HG02623 (cell line): ENCODE measurements around the gene ZBTB20.
"Not testable (repeated sequence)": the region's sequence is repeated elsewhere in the genome, so short reads cannot be mapped to it uniquely, and the experiment has no call there.

Source experiments
- ATAC-seq: cut with Tn5 transposase; IDR thresholded peaks from one replicate; pipeline ENCODE4 v1.9.1; 2021; ENCODE audit warnings: moderate library complexity; ENCODE audit not compliant: unreplicated experiment

ZBTB20 gene

DNA sequence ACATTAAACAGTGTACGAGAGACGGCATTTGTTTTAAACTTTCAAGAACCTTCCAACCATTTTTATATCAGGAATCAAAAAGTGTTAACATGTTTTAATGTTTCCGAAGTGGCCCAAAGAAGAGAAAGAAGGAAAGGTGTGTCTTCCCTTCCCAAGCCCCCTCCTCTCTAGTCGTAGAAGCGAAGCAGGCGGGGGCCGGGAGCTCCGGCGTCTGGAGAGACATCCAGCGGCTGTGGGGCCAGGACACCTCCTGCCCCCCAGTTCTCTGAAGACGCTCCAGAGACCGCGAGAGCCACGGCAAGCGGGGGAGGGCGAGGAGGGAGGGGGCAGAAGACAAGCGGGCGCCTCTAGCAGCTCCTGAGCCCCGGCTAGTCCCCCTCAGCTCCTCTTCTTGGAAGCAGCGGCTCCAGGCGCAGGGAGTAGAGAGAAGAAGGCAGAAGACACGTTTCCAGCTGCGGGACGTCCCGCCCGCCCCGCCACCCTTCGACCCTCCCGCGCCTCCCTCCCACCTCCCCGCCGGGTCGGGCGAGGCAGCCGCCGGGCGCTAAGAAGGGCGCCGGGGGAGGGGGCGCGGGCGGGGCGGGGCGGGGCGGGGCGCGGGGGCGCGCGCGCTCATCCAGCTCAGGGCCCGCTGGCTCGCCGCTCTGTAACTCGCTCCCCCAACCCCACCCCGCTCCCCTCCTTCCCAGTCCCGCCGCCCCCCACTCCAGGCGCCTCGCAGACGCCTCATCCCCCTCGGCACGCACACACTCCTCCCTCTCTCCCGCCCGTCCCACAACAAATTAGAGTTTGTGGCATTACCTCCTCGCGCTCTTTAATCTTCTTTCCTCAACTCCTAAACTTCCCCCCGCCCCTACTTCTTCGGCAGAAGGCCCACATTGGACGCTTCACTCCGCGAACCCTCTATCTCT, at the start of gene ZBTB20:
Gene ZBTB20, minus strand, starts transcription at position 871 of the 911 bp plus-strand sequence.
- ATAC-seq: peak; percentile 20

DNA sequence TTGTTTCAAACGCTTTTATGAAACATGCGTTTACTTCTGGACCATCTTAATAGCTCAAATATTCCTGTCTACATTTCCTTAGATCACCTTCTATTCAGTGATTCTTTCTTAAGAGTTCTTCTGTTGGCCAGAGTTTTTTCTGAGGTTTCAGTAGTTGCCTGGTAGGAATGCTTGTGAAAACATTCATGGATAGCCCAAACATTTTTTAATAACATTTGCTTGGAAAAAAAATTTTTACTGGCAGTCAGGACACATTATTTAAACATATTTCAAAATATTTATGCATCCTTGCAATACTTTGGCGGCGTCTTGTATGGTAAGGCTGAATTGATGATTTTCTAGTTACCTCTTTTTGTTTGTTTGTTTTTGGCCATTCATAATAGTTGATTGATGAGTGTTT, 47.4 kb upstream of the ZBTB20 start:
- no peak for ATAC-seq

DNA sequence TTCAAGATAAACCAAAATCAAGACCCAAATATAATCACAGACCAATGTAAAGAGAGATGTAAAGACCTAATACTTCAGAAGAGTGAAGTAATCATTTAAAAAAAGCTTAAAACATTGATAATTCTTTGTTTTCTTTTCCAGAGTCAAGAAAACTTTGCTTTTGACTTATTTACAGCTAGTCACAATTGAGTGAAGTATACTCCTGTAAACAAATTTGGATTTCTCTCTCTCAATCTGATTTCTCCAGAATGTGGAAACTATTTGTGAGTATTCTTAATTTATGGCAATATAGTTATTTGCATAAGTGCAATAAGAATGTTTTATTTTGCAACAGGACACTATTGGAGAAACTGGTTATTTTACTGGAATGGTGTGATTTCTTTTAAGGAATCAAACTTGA, 43.7 kb upstream of the ZBTB20 start:
- ATAC-seq: no peak

DNA sequence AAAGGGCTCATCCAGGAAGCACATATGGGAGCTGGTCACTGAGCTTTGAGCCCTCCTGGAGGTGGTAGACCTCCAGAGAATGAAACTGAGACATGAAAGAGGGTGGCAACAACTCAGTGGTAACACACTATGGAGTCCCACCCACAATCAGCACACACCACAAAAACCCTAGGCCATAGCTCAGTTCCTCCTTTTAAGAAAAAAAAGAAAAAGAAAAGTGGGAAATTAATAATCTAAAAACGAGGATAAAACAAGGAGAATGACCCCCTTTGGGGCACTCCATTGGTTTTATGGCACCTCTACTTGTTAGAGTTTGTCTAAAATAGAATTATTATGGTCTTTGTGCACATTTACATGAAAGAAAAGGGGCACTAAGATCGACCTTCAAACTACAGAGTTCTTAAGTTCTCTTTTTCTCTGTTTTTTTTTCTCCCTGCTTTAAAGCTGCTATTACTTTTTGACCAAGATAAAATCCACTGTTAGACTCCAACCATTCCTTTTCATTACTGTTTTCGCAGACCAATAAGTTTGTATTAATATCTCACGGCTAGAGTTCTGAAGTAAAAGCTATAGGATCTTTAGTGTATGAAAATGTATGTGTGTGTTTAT, 40.2 kb upstream of the ZBTB20 start:
- ATAC-seq: peak; percentile 100

DNA sequence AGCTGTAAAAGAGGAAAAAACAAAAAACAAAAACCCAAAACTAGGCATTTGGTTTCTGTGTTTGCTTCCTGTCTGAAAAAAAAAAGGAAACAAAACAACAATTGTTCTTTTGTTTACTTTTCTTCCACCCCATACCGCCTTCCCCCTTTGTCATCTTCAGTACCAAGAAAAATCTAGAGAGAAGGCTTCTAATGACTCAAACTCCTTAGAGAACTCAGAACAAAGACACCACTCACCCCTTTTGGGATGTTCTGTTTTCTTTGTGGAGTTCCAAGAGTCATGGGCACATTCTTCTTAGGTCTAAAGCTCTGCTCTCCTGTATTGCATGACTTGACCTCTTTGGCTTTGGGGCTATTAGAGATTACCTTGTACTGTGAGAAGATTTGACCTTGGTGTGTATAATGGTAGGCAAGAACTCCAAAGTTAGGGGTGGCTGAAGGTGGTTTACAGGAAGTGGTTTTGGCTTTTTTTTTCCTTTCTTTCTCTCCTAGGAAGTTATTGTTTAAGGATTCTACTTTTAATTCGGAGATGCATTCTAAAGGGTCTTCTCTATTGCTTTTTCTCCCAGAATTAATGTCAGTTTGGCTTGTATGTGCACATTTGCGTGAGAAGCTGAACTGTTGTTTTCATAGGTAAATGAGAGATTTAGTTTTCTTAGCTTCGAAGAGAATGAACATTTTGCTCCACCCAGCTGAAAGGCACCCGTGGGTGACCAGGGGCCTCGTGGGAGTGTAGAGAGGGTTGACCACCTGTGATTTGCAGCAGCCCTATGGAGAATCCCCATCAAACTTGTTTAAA, 39.5 kb upstream of the ZBTB20 start:
- no peak for ATAC-seq

DNA sequence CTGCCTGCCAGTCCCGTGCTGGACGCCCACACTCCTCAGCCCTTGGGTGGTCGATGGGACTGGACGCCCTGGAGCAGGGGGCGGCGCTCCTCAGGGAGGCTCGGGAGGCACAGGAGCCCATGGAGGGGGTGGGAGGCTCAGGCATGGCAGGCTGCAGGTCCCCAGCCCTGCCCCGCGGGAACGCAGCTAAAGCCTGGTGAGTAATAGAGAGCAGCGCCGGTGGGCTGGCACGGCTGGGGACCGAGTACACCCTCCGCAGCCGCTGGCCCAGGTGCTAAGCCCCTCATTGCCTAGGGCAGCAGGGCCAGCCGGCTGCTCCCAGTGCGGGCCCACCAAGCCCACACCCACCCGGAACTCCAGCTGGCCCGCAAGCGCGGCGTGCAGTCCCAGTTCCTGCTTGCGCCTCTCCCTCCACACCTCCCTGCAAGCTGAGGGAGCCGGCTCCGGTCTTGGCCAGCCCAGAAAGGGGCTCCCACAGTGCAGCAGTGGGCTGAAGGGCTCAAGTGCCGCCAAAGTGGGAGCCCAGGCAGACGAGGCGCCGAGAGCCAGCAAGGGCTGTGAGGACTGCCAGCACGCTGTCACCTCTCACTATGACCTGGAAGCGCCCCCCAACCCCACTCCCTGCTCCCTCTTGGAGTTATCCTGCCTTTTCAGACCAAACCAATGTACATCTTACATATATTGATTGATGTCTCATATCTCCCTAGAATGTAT, 37.9 kb upstream of the ZBTB20 start:
- ATAC-seq: not testable (repeated sequence)

DNA sequence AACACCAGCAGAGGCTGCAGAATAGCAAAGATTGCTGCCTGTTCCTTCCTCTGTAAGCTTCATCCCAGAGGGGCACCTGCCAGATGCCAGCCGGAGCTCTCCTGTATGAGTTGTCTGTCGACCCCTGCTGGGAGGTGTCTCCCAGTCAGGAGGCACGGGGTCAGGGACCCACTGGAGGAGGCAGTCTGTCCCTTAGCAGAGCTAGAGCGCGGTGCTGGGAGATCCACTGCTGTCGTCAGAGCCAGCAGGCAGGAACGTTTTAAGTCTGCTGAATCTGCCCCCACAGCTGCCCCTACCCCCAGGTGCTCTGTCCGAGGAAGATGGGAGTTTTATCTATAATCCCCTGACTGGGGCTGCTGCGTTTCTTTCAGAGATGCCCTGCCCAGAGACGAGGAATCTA, 31.8 kb upstream of the ZBTB20 start:
- ATAC-seq: not testable (repeated sequence)

DNA sequence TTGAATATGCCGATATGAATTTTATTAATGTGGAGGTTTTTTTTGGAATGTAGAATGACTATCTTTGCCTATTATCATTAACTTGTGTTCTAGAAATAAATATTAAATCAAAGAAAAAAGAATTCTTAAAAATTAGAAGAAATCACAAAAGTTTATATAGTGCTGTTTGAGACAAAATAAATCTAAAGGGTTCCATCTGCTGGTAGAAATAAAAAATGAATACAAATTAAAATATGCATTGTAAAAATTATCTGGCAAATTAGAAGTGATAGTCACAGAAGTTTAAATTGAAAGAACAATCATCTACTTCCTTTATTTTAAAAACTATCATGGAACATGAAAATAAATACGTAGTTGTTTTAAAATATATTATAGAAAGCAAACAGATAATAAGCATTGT, 22.7 kb upstream of the ZBTB20 start:
- ATAC-seq: no peak

DNA sequence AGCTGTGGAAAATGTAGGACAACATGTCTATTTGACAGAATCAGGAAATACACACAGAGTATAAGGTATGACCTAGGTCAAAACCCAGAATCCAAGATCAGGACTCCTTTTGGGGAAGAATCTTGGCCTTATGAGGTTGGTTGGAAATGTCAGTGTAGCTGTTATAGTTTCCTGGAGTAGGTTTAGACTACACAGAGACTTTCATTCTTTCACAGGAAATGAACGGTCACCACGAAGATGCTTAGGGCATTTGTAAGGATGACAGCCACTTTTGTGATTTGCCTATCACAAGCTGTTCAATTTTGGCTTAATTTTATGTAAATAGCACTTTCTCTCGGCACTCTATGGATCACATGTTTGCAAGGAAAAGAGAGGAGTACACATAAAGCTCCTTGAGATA, 18.6 kb upstream of the ZBTB20 start:
- no peak for ATAC-seq

DNA sequence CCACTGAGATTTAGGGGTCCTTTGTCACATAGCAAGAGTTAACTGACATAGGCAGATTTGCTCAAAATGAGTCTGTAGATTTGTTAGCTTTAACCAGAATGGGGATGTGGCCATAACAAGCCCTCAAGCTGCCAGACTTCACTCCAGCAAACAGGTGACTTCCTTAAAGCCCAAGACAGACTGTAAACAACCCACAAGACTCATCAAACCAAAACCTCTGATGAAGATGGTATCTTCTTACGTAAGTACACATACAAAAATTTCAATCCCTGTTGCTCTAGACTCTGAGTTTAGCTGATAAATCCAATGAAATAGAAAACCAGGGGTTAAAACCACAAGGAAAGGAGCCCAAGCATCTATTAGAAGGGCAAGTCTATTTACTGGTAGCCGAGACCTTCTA, 18.2 kb upstream of the ZBTB20 start:
- ATAC-seq: no peak

DNA sequence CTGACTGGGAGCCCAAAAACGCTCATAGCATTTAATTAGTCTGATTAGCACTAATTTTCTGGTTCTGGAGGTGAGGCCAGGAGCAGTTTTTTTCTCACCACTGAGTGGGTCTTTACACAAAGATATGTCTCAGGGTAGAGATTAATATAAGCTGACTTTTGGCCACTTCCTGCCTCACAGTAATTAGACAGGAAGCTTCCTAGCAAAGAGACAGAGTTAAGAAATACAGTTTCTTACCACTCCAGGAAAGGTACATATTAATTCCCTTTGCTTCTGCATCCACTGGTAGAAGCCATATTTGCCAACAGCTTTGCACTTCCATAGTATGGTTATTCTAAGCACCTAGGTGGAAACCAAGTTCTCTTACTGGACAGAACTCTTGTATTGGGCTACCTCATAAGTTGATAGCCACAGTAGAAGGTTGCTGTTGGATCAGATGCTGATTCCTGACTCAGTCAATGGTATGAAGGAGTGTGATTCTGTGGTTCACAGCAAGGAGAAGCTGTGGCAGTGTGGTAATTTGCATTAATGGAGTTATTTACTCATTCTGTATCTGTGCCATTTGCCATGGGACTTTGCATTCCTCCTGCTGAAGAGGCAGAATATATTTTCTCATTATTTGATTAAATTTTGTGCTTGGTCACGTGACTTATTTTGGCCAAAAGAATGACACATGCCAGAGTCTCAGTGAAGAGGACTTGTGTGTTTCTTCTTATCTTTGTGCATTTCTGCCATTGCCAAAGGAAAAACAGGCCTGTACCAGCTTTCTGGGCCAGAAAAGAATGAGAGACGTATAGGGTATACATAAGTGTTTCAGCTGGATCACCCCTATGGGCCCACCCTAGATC, 17.5 kb upstream of the ZBTB20 start:
- no peak for ATAC-seq

DNA sequence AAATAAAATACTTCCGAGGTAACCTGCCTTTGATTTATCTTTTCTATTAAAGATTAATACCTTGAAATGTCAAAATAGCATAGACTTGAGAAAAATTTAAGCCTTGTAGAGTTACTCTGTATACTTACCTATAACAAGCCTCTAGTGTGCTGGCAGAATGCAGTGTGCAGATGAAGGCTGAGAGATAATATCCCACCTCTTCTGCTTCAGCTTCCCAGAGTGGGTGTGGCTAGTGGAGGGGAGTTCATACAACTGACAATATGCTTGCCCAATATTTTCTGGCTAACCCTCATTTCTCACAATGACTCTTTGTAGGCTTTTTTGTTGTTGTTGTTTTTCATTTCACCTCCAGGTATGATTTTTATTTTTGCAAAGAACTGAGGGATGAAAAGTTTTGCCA, 15.7 kb upstream of the ZBTB20 start:
- ATAC-seq: no peak

DNA sequence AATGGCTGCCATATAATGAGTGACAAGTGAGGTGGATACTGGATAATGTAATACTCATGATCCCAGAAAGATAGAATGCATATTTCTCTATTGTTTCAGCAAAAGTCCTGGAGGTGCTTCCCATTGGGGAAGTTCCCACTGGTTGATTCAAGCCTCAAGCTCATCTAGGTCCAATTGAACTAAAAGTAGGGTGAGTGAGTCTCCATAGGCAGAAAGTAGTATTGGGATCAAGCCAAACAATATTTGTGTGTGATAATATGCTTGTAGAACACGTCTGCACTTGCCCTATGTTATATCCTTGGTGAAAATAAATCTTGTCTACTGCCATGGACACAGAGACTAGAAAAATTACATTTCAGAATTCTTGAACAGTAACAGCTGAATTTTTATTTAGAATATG, 14.8 kb upstream of the ZBTB20 start:
- ATAC-seq: no peak

DNA sequence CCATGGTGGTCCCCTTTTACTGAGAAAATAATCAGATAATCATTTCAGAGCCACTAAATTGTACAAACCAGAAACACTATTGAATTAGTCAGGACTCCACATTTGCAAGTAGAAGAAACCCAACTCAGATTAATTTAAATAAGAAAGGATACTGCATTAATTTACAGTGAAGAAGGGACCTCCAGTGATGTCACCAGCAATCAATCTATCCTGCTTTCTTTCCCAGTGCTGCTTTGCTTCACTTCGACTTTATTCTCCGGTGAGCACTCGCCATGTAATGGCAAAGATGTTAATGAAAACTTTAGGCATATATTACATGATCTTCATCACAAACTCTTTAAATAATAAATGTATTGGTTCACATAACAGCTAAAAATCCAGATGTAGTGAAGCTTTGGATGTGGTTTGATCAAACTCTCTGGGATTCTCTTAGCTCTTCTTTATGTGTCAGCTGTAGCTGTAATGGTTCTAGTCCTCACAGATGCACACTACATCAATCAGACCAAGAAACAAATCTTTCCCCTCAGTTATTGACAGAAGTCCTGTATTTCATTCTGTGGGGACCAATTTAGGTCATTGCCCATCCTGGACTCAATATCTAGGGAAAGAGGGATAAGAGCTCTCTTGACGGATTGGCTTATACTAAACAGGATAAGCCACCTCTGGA, 14.2 kb upstream of the ZBTB20 start:
- no peak for ATAC-seq

DNA sequence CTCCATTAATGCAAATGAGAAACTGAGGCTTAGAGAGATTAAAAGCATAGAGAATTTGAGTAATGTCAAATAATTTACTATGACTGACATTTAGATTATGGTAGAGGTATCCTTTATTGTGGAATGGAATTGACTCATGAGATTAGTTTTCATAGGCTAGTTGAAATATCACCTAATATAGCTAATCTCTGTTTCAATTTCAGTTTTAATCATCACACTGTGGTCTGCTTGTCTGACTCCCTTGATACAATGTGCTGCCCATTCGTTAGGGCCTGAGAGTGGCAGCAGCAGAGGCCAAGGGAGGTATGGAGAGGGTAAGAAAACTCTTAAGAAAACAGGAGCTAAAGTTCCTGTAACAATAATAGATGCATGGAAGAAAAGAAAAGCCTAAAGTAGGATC, 13.2 kb upstream of the ZBTB20 start:
- ATAC-seq: peak; percentile 99

DNA sequence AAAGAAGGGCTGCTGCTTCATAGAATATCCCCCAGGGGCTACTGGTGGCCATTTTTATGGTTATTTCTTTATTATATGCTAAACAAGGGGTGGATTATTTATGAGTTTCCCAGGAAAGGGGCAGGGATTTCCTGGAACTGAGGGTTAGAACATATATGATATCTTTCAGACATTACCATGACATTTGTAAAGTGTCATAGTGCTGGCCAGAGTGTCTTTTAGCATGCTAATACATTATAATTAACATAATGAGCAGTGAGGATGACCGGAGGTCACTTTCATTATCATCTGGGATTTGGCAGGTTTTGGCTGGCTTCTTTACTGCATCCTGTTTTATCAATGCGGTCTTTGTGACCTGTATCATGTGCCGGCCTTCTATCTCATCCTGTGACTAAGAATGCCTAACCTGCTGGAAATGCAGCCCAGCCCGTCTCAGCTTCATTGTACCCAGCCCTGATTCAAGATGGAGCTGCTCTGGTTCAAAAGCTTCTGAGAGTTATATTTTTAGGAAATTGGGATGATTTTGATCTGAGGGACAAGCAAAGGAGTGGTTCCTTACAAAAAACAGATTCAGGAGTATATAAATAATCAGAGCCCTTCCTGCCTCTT, 9.1 kb upstream of the ZBTB20 start:
- no peak for ATAC-seq

DNA sequence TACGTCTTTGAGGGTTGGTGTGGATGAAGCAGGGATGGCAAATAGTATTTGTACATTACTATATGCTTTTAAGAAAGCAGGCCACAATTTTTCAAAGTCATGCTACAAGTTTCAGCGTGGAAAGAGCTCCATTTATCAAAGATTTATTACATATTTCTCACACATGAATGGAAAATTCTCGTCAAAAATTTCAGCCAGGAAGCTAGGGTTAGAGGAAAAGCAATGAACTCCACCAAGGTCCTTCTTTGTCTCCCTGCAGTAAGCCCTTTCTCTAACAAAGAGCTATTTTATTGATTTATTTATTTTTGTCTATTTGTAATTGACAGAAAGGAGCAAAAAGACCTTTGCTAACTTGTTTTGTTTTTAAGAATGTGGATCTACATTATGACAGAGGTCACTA, 7.5 kb upstream of the ZBTB20 start:
- ATAC-seq: no peak

DNA sequence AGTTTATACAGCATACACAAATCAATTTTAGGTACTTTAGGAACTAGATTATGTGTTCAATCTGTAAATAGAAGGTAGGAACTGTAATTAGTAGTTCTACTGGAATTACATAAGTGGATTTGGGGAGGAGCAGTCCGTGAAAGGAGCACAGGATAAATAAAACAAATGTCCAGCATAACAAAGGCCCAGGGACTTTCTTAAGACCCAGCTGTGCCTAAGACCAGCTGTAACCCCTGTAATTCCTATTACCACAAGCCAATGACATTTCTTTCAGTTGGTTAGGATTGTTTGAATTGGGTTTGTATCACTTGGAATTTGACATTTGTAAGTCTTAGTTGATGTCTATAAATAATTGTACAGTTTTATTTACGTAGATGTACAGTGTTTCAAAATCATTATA, 4.8 kb upstream of the ZBTB20 start:
- ATAC-seq: no peak

DNA sequence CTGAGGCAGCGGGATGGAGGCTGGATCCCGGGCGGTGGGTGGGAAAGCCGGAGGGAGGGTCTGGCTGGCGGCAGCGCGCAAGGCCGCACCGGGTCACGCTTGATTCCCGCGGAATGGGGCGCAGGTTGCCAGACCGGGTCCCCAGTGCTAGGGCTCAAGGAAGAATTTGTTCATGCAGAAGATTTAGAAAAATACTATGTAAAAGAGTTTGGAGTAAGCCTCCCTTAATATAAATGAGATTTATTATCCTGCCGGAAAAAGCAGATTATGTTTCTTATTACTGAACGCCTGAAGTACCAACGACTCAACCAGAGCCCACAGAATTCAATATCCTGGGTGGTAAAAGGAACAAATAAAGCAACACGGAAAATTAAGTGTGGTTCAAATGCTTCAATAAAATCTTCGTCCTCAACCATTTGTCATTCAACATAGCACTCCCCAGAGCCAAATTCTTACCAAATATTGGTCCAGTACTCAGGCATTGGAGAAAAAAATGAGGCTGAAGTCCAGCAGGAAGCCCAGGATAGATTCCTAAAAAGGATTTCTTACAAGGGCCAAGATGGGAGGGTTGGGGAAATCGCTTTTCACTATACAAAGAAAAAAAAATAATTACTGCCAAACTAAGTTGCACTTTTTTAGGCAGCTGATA, 1.2 kb upstream of the ZBTB20 start:
- ATAC-seq: no peak
